Progenitor cell of endocrine pancreas (in vitro differentiated cells): Measurements from ENCODE around the gene TASOR2. TPM values are rescaled to one million over a fixed set of nuclear protein-coding genes. Genes with fewer than 3 reads are reported as not detected.

ENCODE experiments used
- DNase-seq: peaks from one replicate; pipeline ENCODE4 v3.0.0; 2021; ENCODE audit warnings: low spot score; ENCODE audit not compliant: unreplicated experiment
- H3K27ac Mint-ChIP-seq: 2 replicates; pipeline ENCODE4 v1.8.0; 2021; ENCODE audit warnings: mild to moderate bottlenecking, moderate library complexity, mixed read lengths
- H3K27me3 Mint-ChIP-seq: 2 replicates; pipeline ENCODE4 v1.8.0; 2021; ENCODE audit warnings: mixed read lengths
- H3K36me3 Mint-ChIP-seq: 2 replicates; pipeline ENCODE4 v1.8.0; 2022; ENCODE audit warnings: mixed read lengths; ENCODE audit not compliant: insufficient read depth
- H3K4me1 Mint-ChIP-seq: 2 replicates; pipeline ENCODE4 v1.8.0; 2021; ENCODE audit warnings: low read depth, mixed read lengths
- H3K4me3 Mint-ChIP-seq: 2 replicates; pipeline ENCODE4 v1.8.0; 2021; ENCODE audit warnings: low read depth, mild to moderate bottlenecking, moderate library complexity, mixed read lengths
- H3K9me3 Mint-ChIP-seq: 2 replicates; pipeline ENCODE4 v1.8.0; 2021; ENCODE audit warnings: low read depth, mixed read lengths
- CTCF ChIP-seq: fragments of 200-600 bp; sonication (generic); IDR thresholded peaks from one replicate; pipeline ENCODE4 v1.5.0; 2021; ENCODE audit warnings: antibody characterized with exemption, mild to moderate bottlenecking; ENCODE audit not compliant: unreplicated experiment
- total RNA-seq: library from RNA; stranded (reverse); gene quantifications from 2 replicates; pipeline ENCODE4 v1.2.1, GENCODE V29; 2021

Gene TASOR2
- total RNA-seq, 1 donor from 2014 or later = 57.7 TPM

DNA sequence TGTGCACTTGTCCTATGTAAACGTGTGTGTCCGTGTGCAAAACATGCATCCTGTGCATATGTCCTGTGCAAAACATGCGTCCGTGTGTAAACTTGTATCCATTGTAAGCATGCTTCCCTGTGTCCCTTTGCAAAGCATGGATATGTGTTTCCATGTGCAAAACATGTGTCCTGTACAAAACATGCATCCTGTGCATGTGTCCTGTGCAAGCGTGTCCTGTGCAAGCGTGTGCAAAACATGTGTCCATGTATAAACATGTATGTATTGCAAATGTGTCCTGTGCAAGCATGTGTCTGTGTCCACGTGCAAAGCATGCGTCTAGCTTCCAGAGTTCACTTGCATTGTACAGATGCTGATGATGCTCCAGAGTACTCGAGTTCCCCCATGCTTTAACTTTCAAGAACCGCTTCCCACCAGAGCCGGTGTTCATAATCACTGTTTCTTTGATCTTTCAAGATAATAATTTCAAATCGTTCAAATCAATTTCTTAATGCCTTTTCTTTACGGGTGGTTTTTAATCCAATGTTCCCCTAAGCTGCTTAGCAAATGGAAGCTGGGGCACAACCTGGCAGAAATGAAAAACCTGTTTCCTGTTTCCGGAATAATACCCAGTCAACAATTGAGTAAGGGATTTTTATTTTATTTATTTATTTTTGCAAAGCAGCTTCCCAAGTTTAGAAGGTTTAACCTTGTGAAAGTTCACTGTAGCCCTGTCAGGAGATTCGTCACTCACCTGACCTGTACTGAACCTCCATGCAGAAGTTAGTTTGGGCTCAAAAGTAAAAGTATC is 17.6 kb upstream of the TASOR2 start:
- H3K4me3 Mint-ChIP-seq = peak overlapping the region; percentile 83
- no peaks in the 10 kb centered on the region for H3K9me3 Mint-ChIP-seq
- no peaks in the 10 kb centered on the region for H3K36me3 Mint-ChIP-seq
- H3K27ac Mint-ChIP-seq = peak overlapping the region; percentile 8
- H3K4me1 Mint-ChIP-seq = peaks cover 10% of the 10 kb centered on the region
- TF ChIP-seq CTCF = peak; percentile 2
- DNase-seq = no peak
- peaks cover 35% of the 10 kb centered on the region for H3K27me3 Mint-ChIP-seq

- Mint-ChIP-seq H3K27me3 (peaks cover 32% of the 10 kb centered on the region), H3K4me1 (peaks cover 10% of the 10 kb centered on the region), H3K27ac (no peak overlapping the region), H3K4me3 (no peak overlapping the region), H3K36me3 (no peaks in the 10 kb centered on the region), H3K9me3 (no peaks in the 10 kb centered on the region)
- no peak for TF ChIP-seq CTCF
- no peak for DNase-seq
Observed at GRCh38 chr10:5668429-5668828, 16.2 kb upstream of the TASOR2 start.

DNA sequence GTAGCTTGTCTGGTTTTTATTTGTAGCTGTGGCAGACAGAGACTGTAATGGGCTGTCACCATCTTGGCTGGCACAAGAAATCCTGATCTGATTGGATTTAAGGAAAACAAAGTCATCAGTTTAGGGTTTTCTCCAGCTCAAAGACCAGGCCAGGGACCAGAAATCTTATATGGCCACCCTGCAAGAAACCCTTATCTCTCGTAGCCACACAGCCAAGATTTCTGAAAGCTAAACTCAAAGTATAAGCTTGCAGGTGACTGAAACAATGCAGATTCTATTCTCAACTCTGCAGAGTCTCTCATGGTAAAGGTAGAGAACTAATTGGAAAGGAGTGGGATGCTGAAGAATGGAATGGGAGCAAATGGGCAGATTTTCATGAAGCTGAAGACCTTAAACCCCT is 15.0 kb upstream of the TASOR2 start:
- Mint-ChIP-seq H3K4me1 (peaks cover 10% of the 10 kb centered on the region), H3K9me3 (peaks cover 7% of the 10 kb centered on the region), H3K27ac (no peak overlapping the region), H3K4me3 (no peak overlapping the region), H3K36me3 (no peaks in the 10 kb centered on the region), H3K27me3 (peaks cover 23% of the 10 kb centered on the region)
- TF ChIP-seq CTCF = no peak
- no peak for DNase-seq

- Mint-ChIP-seq H3K4me3 (no peak overlapping the region), H3K9me3 (peaks cover 7% of the 10 kb centered on the region), H3K4me1 (peaks cover 7% of the 10 kb centered on the region), H3K36me3 (no peaks in the 10 kb centered on the region), H3K27me3 (peaks cover 20% of the 10 kb centered on the region), H3K27ac (no peak overlapping the region)
- TF ChIP-seq CTCF = no peak
- DNase-seq = no peak
Observed at GRCh38 chr10:5670662-5671375, 13.8 kb upstream of the TASOR2 start.

GRCh38 chr10:5678397-5679036 is 6.1 kb upstream of the TASOR2 start:
- DNase-seq = no peak
- Mint-ChIP-seq H3K27ac (no peak overlapping the region), H3K4me1 (no peaks in the 10 kb centered on the region), H3K9me3 (peaks cover 7% of the 10 kb centered on the region), H3K4me3 (no peak overlapping the region), H3K27me3 (peaks cover 35% of the 10 kb centered on the region), H3K36me3 (no peaks in the 10 kb centered on the region)
- TF ChIP-seq CTCF = no peak
